GM19043 (cell line): ENCODE data around the gene FOXK1.

Source experiments
- ATAC-seq: cut with Tn5 transposase; IDR thresholded peaks from one replicate; pipeline ENCODE4 v1.9.1; 2021; ENCODE audit warnings: low read depth; ENCODE audit not compliant: unreplicated experiment

FOXK1 gene

GRCh38 chr7:4694305-4694704, 12.2 kb downstream of the FOXK1 start:
- ATAC-seq, result no peak

GRCh38 chr7:4698707-4699275, 16.7 kb downstream of the FOXK1 start:
- no peak for ATAC-seq

- no peak for ATAC-seq
Measured at GRCh38 chr7:4699841-4700240, 17.7 kb downstream of the FOXK1 start.

- ATAC-seq, result no peak
Measured at GRCh38 chr7:4700577-4701235, 18.6 kb downstream of the FOXK1 start.

- no peak for ATAC-seq
Measured at GRCh38 chr7:4702961-4703512, 20.9 kb downstream of the FOXK1 start.

- ATAC-seq, result no peak
Measured at GRCh38 chr7:4703532-4703931, 21.4 kb downstream of the FOXK1 start.

- ATAC-seq, result no peak
Measured at GRCh38 chr7:4706384-4707216, 24.5 kb downstream of the FOXK1 start.

- no peak for ATAC-seq
Measured at GRCh38 chr7:4707217-4707741, 25.2 kb downstream of the FOXK1 start.

- ATAC-seq, result no peak
Measured at GRCh38 chr7:4707980-4708411, 25.9 kb downstream of the FOXK1 start.

GRCh38 chr7:4709187-4709586, 27.1 kb downstream of the FOXK1 start:
- no peak for ATAC-seq

GRCh38 chr7:4711093-4711492, 29.0 kb downstream of the FOXK1 start:
- no peak for ATAC-seq

GRCh38 chr7:4711634-4712033, 29.5 kb downstream of the FOXK1 start:
- ATAC-seq, result no peak

GRCh38 chr7:4712281-4713182, 30.4 kb downstream of the FOXK1 start:
- ATAC-seq, result no peak

- ATAC-seq, result no peak
Measured at GRCh38 chr7:4713183-4713784, 31.2 kb downstream of the FOXK1 start.

GRCh38 chr7:4714161-4714700, 32.1 kb downstream of the FOXK1 start:
- ATAC-seq, result no peak

- ATAC-seq, result no peak
Measured at GRCh38 chr7:4714767-4715409, 32.8 kb downstream of the FOXK1 start.

GRCh38 chr7:4715410-4715776, 33.3 kb downstream of the FOXK1 start:
- ATAC-seq, result no peak

GRCh38 chr7:4716946-4717795, 35.1 kb downstream of the FOXK1 start:
- no peak for ATAC-seq
